ENCODE measurements around the gene YWHAG. TPM values are rescaled to one million over a fixed set of nuclear protein-coding genes. Genes with fewer than 3 reads are reported as not detected.

The YWHAG gene
- total and polyA plus RNA-seq, 9 of the 15 experiments (the other 6 are each of a cell fraction or from before 2014, with no cell fraction given) = 30.4 to 246 (median 94.5) TPM

GRCh38 chr7:76317782-76318487, 40.9 kb downstream of the YWHAG start (continued):
- TF ChIP-seq SIN3A (IDR thresholded peaks at IDR 0.05; ENCODE audit: borderline replicate concordance in 2 of 2, control insufficient read depth in 1 of 2, low read depth in 2 of 2, low read length in 2 of 2) (0 out of 4 replicates have a peak, but pooled peaks of 1 of the 2 experiments have one; percentile 48), MYBL2 (IDR thresholded peaks at IDR 0.05; ENCODE audit: low read depth) (no peak), MYBL2 (CRISPR knock-in tag; IDR thresholded peaks at IDR 0.05; ENCODE audit: borderline replicate concordance) (no peak), YBX1 (IDR thresholded peaks at IDR 0.05) (no peak), ZBTB1 (CRISPR knock-in tag; IDR thresholded peaks at IDR 0.05; ENCODE audit: borderline replicate concordance, low read depth) (no peak), U2AF2 (optimal IDR thresholded peaks at IDR 0.05; ENCODE audit: low read depth, low read length) (no peak), ZNF668 (CRISPR knock-in tag; IDR thresholded peaks at IDR 0.05) (no peak), TARDBP (IDR thresholded peaks at IDR 0.05) (0 out of 2 replicates have a peak, but pooled peaks have one; percentile 11), CBFB (CRISPR knock-in tag; IDR thresholded peaks at IDR 0.05) (no peak), TCF7L2 (IDR thresholded peaks at IDR 0.05; ENCODE audit: low read depth, low read length) (no peak), DNMT1 (IDR thresholded peaks at IDR 0.05) (no peak), KLF1 (tag; IDR thresholded peaks at IDR 0.05) (no peak), TEAD1 (CRISPR knock-in tag; IDR thresholded peaks at IDR 0.05) (no peak), HBP1 (CRISPR knock-in tag; IDR thresholded peaks at IDR 0.05) (no peak), RBBP5 (IDR thresholded peaks at IDR 0.05; ENCODE audit: borderline replicate concordance, insufficient read depth, low read length, poor library complexity, severe bottlenecking) (peak; percentile 66), GATAD2A (IDR thresholded peaks at IDR 0.05) (no peak), ZFP30 (CRISPR knock-in tag; IDR thresholded peaks at IDR 0.05; ENCODE audit: borderline replicate concordance) (no peak), PTBP1 (IDR thresholded peaks at IDR 0.05; ENCODE audit: low read depth, low read length) (no peak), FOXK1 (CRISPR knock-in tag; IDR thresholded peaks at IDR 0.05; ENCODE audit: borderline replicate concordance) (no peak), RAD51 (IDR thresholded peaks at IDR 0.05; ENCODE audit: borderline replicate concordance, low read depth) (no peak), EHMT2 (IDR thresholded peaks at IDR 0.05) (no peak), PREB (CRISPR knock-in tag; IDR thresholded peaks at IDR 0.05) (no peak), ZNF134 (CRISPR knock-in tag; conservative IDR thresholded peaks at IDR 0.05) (no peak), SMARCC2 (IDR thresholded peaks at IDR 0.05; ENCODE audit: low read depth) (no peak), HEY1 (CRISPR knock-in tag; IDR thresholded peaks at IDR 0.05; ENCODE audit: borderline replicate concordance) (no peak)
- TF ChIP-seq, protein P1, sequence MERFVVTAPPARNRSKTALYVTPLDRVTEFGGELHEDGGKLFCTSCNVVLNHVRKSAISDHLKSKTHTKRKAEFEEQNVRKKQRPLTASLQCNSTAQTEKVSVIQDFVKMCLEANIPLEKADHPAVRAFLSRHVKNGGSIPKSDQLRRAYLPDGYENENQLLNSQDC (CRISPR knock-in tag; IDR thresholded peaks at IDR 0.05) = no peak
- TF ChIP-seq, protein P2, sequence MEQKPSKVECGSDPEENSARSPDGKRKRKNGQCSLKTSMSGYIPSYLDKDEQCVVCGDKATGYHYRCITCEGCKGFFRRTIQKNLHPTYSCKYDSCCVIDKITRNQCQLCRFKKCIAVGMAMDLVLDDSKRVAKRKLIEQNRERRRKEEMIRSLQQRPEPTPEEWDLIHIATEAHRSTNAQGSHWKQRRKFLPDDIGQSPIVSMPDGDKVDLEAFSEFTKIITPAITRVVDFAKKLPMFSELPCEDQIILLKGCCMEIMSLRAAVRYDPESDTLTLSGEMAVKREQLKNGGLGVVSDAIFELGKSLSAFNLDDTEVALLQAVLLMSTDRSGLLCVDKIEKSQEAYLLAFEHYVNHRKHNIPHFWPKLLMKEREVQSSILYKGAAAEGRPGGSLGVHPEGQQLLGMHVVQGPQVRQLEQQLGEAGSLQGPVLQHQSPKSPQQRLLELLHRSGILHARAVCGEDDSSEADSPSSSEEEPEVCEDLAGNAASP (IDR thresholded peaks at IDR 0.05) = no peak
